T-cell (primary cell): ENCODE data around the gene MINDY1. TPM values are rescaled to one million over a fixed set of nuclear protein-coding genes. Genes with fewer than 3 reads are reported as not detected.

Experiments
- ATAC-seq, 4 experiments: fragments of 200-7000 bp in 3 of 4; fragments of 150-1000 bp in 1 of 4; cut with Tn5 transposase; replicated peaks in 1 of 4; 1 replicate in 3 of 4; 2 replicates in 1 of 4; pipeline ENCODE4 v1.10.0; 2021; ENCODE audit warnings: moderate library complexity in 3 of 4, mild to moderate bottlenecking in 2 of 4, moderate number of reproducible peaks in 1 of 4
- CTCF ChIA-PET, 2 donors: fragments of 300-600 bp; sonication (Branson Sonifier 250); formaldehyde crosslinking; loops; one replicate each; lab custom pipeline; 2022; ENCODE audit warnings: antibody characterized with exemption in 2 of 2; lab: Charles Lee
- POLR2A ChIA-PET, 2 donors: fragments of 300-600 bp; sonication (Branson Sonifier 250); formaldehyde crosslinking; loops; one replicate each; lab custom pipeline; 2022; ENCODE audit warnings: antibody characterized with exemption in 2 of 2; lab: Charles Lee
- DNase-seq, 35 experiments: peaks; one replicate each; pipeline versions ENCODE4 v3.0.0 to v3.0.0-alpha.2; 2013 to 2023
- H3K27ac ChIP-seq: one replicate; pipeline ENCODE4 v1.5.1; 2013; ENCODE audit warnings: low read length
- H3K27me3 ChIP-seq, 2 experiments: replicated peaks in 1 of 2; 1 replicate in 1 of 2; 2 replicates in 1 of 2; pipeline versions ENCODE4 v1.6.1 to v1.7.0; 2013; ENCODE audit warnings: low read length in 1 of 2, mixed read lengths in 1 of 2; ENCODE audit not compliant: control insufficient read depth in 2 of 2, insufficient read depth in 2 of 2; ENCODE audit errors: extremely low read depth in 1 of 2
- H3K36me3 ChIP-seq, 2 donors: 1 replicate in 1 of 2; 2 replicates in 1 of 2; pipeline versions ENCODE4 v1.6.1 to v1.7.0; 2013; ENCODE audit warnings: low read length in 1 of 2; ENCODE audit not compliant: control insufficient read depth in 2 of 2, insufficient read depth in 1 of 2; ENCODE audit errors: extremely low read depth in 1 of 2
- H3K4me1 ChIP-seq, 2 experiments: 1 replicate in 1 of 2; 2 replicates in 1 of 2; pipeline versions ENCODE4 v1.6.1 to v1.7.0; 2013; ENCODE audit warnings: low read length in 2 of 2, mixed read lengths in 1 of 2; ENCODE audit not compliant: insufficient read depth in 2 of 2, control insufficient read depth in 1 of 2; ENCODE audit errors: extremely low read depth in 1 of 2
- H3K4me3 ChIP-seq, 2 donors: 1 replicate in 1 of 2; 2 replicates in 1 of 2; pipeline versions ENCODE4 v1.5.1 to v1.7.0; 2013; ENCODE audit warnings: mild to moderate bottlenecking in 2 of 2, low read length in 1 of 2, moderate library complexity in 1 of 2; ENCODE audit not compliant: control insufficient read depth in 1 of 2; ENCODE audit errors: extremely low read depth in 1 of 2
- H3K9me3 ChIP-seq: 2 replicates; pipeline ENCODE4 v1.7.0; 2013
- H3K27ac Mint-ChIP-seq, 2 donors: one replicate each; pipeline ENCODE4 v1.8.0; 2020 to 2021; ENCODE audit warnings: mild to moderate bottlenecking in 2 of 2, mixed read lengths in 2 of 2
- H3K27me3 Mint-ChIP-seq, 2 donors: one replicate each; pipeline ENCODE4 v1.8.0; 2021 to 2022; ENCODE audit warnings: mixed read lengths in 2 of 2
- H3K36me3 Mint-ChIP-seq: one replicate; pipeline ENCODE4 v1.8.0; 2021; ENCODE audit warnings: mixed read lengths
- H3K4me1 Mint-ChIP-seq, 3 donors: one replicate each; pipeline ENCODE4 v1.8.0; 2020 to 2022; ENCODE audit warnings: mixed read lengths in 3 of 3, mild to moderate bottlenecking in 1 of 3
- H3K4me3 Mint-ChIP-seq, 3 donors: one replicate each; pipeline ENCODE4 v1.8.0; 2020 to 2022; ENCODE audit warnings: mild to moderate bottlenecking in 3 of 3, mixed read lengths in 3 of 3, moderate library complexity in 3 of 3
- H3K9me3 Mint-ChIP-seq, 3 donors: one replicate each; pipeline ENCODE4 v1.8.0; 2020 to 2022; ENCODE audit warnings: mixed read lengths in 3 of 3
- WGBS: methylation state at CpG from one replicate; pipeline ENCODE4 v1.1.5; 2013; ENCODE audit warnings: missing lambda C conversion rate; ENCODE audit not compliant: insufficient coverage; 5-methylcytosine and 5-hydroxymethylcytosine counted together
- total RNA-seq, 35 experiments: library from RNA in 6 of 35; stranded (reverse) in 6 of 35; fragments of 120-200 nt in 1 of 35; gene quantifications; one replicate each; pipeline versions ENCODE4 v1.2.1 to v1.2.4 and lab custom pipeline; 2013 to 2026

Gene MINDY1
- total RNA-seq, 5 donors from 2014 or later (not counting 1 experiment from before 2014, with no cell fraction given), result 15.3 to 26.8 (median 19.0) TPM

GRCh38 chr1:150954708-150955107, 52.0 kb downstream of the MINDY1 start:
- no peak overlapping the region for H3K4me3 ChIP-seq
- H3K4me3 Mint-ChIP-seq, result no peak overlapping the region
- H3K4me1 Mint-ChIP-seq, result no peaks in the 10 kb centered on the region
- peaks cover 20 to 63% of the 10 kb centered on the region in 2 donors for H3K36me3 ChIP-seq
- no peak for ATAC-seq
- no peak overlapping the region for H3K27ac ChIP-seq
- H3K27ac Mint-ChIP-seq, result peak overlapping the region; percentile 18 to 55
- no peaks in the 10 kb centered on the region for H3K27me3 ChIP-seq
- H3K9me3 Mint-ChIP-seq, result no peaks in the 10 kb centered on the region
- no peaks in the 10 kb centered on the region for H3K27me3 Mint-ChIP-seq
- WGBS, result 100% methylated on average over 1 of the region's 3 CpGs
- peaks cover 50% of the 10 kb centered on the region for H3K36me3 Mint-ChIP-seq
- ChIA-PET CTCF (no interaction called here), POLR2A (no interaction called here)
- no peaks in the 10 kb centered on the region for H3K4me1 ChIP-seq
- DNase-seq, result no peak
- no peaks in the 10 kb centered on the region for H3K9me3 ChIP-seq

Other genes with a start within 250 kb of the MINDY1 start
- gene CTSS, start 241.1 kb downstream of the MINDY1 start, total RNA-seq, result 10 to 100 TPM; 72.4 to 94.7 (median 92.9) TPM
- gene CTSK, start 198.6 kb downstream of the MINDY1 start, total RNA-seq, result 10 to 100 TPM in 2 of 5 donors, 1 to 10 TPM in 3; 6.1 to 14.1 (median 7.3) TPM
- 10 to 100 TPM; 37.3 to 38.7 (median 37.9) TPM for gene ARNT, start 130.3 kb downstream of the MINDY1 start, total RNA-seq
- not detected for gene CTXND2, start 119.8 kb downstream of the MINDY1 start, total RNA-seq
- gene SETDB1, start 80.5 kb downstream of the MINDY1 start, total RNA-seq, result 10 to 100 TPM; 44.5 to 72.6 (median 62.5) TPM
- gene CERS2, start 32.1 kb downstream of the MINDY1 start, total RNA-seq, result 100 to 1,000 TPM in 4 of 5 donors, 10 to 100 TPM in 1; 74.3 to 153 (median 135) TPM
- gene ANXA9, start 24.6 kb downstream of the MINDY1 start, total RNA-seq, result under 1 TPM in 2 of 5 donors, not detected in 3; 0.15 to 0.16 TPM
- gene PRUNE1, start 1.5 kb upstream of the MINDY1 start, total RNA-seq, result 10 to 100 TPM; 15.3 to 31.3 (median 24.9) TPM
- gene BNIPL, start 29.7 kb upstream of the MINDY1 start, total RNA-seq, result 1 to 10 TPM in 3 of 5 donors, under 1 TPM in 2; 0.54 to 2.6 (median 2.2) TPM
- 1 to 10 TPM in 4 of 5 donors, under 1 TPM in 1; 0.61 to 4.8 (median 3.3) TPM for gene C1orf56, start 40.8 kb upstream of the MINDY1 start, total RNA-seq
- gene CDC42SE1, start 52.7 kb upstream of the MINDY1 start, total RNA-seq, result 100 to 1,000 TPM; 419 to 475 (median 450) TPM
- 1 to 10 TPM; 3.6 to 4.9 (median 3.9) TPM for gene MLLT11, start 53.5 kb upstream of the MINDY1 start, total RNA-seq
- 10 to 100 TPM; 29.6 to 41.3 (median 32.5) TPM for gene GABPB2, start 63.9 kb upstream of the MINDY1 start, total RNA-seq
- gene SEMA6C, start 139.7 kb upstream of the MINDY1 start, total RNA-seq, result 10 to 100 TPM in 1 of 5 donors, 1 to 10 TPM in 4; 2.5 to 11.5 (median 8.5) TPM
- 10 to 100 TPM in 3 of 5 donors, 1 to 10 TPM in 2; 3.7 to 41.2 (median 38.8) TPM for gene TNFAIP8L2, start 149.7 kb upstream of the MINDY1 start, total RNA-seq
- 1 to 10 TPM in 3 of 5 donors, under 1 TPM in 2; 0.68 to 3.2 (median 2.3) TPM for gene LYSMD1, start 159.0 kb upstream of the MINDY1 start, total RNA-seq
- gene SCNM1, start 159.2 kb upstream of the MINDY1 start, total RNA-seq, result 10 to 100 TPM; 35.4 to 60.4 (median 52.4) TPM
- gene TMOD4, start 169.1 kb upstream of the MINDY1 start, total RNA-seq, result 1 to 10 TPM; 1.9 to 6.2 (median 5.3) TPM
- 10 to 100 TPM; 50.2 to 84.5 (median 58.9) TPM for gene VPS72, start 183.3 kb upstream of the MINDY1 start, total RNA-seq
- 10 to 100 TPM; 39.2 to 52.7 (median 48.0) TPM for gene PIP5K1A, start 191.7 kb upstream of the MINDY1 start, total RNA-seq
- 100 to 1,000 TPM in 3 of 5 donors, 10 to 100 TPM in 2; 68.1 to 150 (median 133) TPM for gene PSMD4, start 247.8 kb upstream of the MINDY1 start, total RNA-seq